Endothelial cell of umbilical vein (primary cell): ENCODE data around the gene MYCBP. TPM values are rescaled to one million over a fixed set of nuclear protein-coding genes. Genes with fewer than 3 reads are reported as not detected.

Source experiments
- BruUV-seq: library from RNA; stranded (reverse); fragments of 400-500 nt; replicated peaks from 2 replicates; lab custom pipeline; 2021; lab: Mats Ljungman, UMichigan
- CTCF ChIA-PET: fragments of 300-600, 350-600 bp; sonication (Branson Sonifier 250); formaldehyde crosslinking; loops from one replicate; lab custom pipeline; 2021; ENCODE audit warnings: antibody characterized with exemption, inconsistent platforms; lab: Charles Lee
- POLR2A ChIA-PET: fragments of 300-600, 350-600 bp; sonication (Branson Sonifier 250); formaldehyde crosslinking; loops from one replicate; lab custom pipeline; 2021; ENCODE audit warnings: antibody characterized with exemption, inconsistent platforms; lab: Charles Lee
- DNase-seq: peaks from one replicate; pipeline ENCODE4 v3.0.0-alpha.2; 2011; ENCODE audit warnings: low read depth, low spot score
- FAIRE-seq: peaks from 2 replicates; lab custom pipeline; 2011; peaks lifted over from hg19 to GRCh38; lab: Jason Lieb, UNC
- H2AFZ ChIP-seq: 2 replicates; pipeline ENCODE4 v1.6.0; 2012; ENCODE audit warnings: low read depth, low read length, control low read depth, inconsistent platforms
- H3K27ac ChIP-seq: 2 replicates; pipeline ENCODE4 v1.5.1; 2011; ENCODE audit warnings: low read depth, mild to moderate bottlenecking, control low read depth, low read length, moderate library complexity; ENCODE audit not compliant: insufficient read depth
- H3K27me3 ChIP-seq, 2 experiments: 2 replicates each; pipeline versions ENCODE4 v1.6.0 to v1.6.1; 2011; ENCODE audit warnings: low read length in 2 of 2, mixed read lengths in 1 of 2; ENCODE audit not compliant: control insufficient read depth in 2 of 2, insufficient read depth in 2 of 2
- H3K36me3 ChIP-seq, 2 experiments: 2 replicates in 1 of 2; 3 replicates in 1 of 2; pipeline ENCODE4 v1.5.1; 2011; ENCODE audit warnings: low read length in 2 of 2, mild to moderate bottlenecking in 1 of 2, moderate library complexity in 1 of 2; ENCODE audit not compliant: control insufficient read depth in 2 of 2, insufficient read depth in 2 of 2; ENCODE audit errors: extremely low read depth in 1 of 2
- H3K4me1 ChIP-seq: 3 replicates; pipeline ENCODE4 v1.5.1; 2011; ENCODE audit warnings: mild to moderate bottlenecking, low read length; ENCODE audit not compliant: control insufficient read depth, insufficient read depth; ENCODE audit errors: extremely low read depth
- H3K4me2 ChIP-seq: 2 replicates; pipeline ENCODE4 v1.6.1; 2011; ENCODE audit warnings: low read length, control low read depth, mixed read lengths; ENCODE audit not compliant: insufficient read depth
- H3K4me3 ChIP-seq, 3 experiments: fragments of 200-600 bp in 1 of 3; sonication (generic), shearing (Covaris generic) in 1 of 3; replicated peaks in 1 of 3; 2 replicates each; pipeline ENCODE4 v1.5.1; 2011 to 2016; ENCODE audit warnings: control low read depth in 3 of 3, low read length in 3 of 3, mild to moderate bottlenecking in 2 of 3, inconsistent platforms in 1 of 3, low read depth in 1 of 3, moderate library complexity in 1 of 3; ENCODE audit not compliant: insufficient read depth in 1 of 3
- H3K79me2 ChIP-seq: 2 replicates; pipeline ENCODE4 v1.6.0; 2012; ENCODE audit warnings: low read length, inconsistent platforms; ENCODE audit not compliant: control insufficient read depth, insufficient read depth
- H3K9ac ChIP-seq: replicated peaks from 2 replicates; pipeline ENCODE3; 2011; ENCODE audit warnings: low read length, control low read depth; ENCODE audit not compliant: insufficient read depth; ENCODE audit errors: extremely low read depth
- H3K9me1 ChIP-seq: replicated peaks from 3 replicates; pipeline ENCODE4 v1.6.0; 2011; ENCODE audit warnings: mild to moderate bottlenecking, low read length; ENCODE audit not compliant: control insufficient read depth, insufficient read depth; ENCODE audit errors: extremely low read depth
- H3K9me3 ChIP-seq: replicated peaks from 2 replicates; pipeline ENCODE4 v1.5.1; 2012; ENCODE audit warnings: low read length, inconsistent platforms; ENCODE audit not compliant: control insufficient read depth, insufficient read depth
- H4K20me1 ChIP-seq: replicated peaks from 2 replicates; pipeline ENCODE3; 2011; ENCODE audit warnings: mild to moderate bottlenecking, low read length; ENCODE audit not compliant: control insufficient read depth, insufficient read depth; ENCODE audit errors: extremely low read depth
- CTCF ChIP-seq, 2 donors: IDR thresholded peaks; 1 replicate in 1 of 2; 2 replicates in 1 of 2; pipeline ENCODE4 v1.5.1; 2011; ENCODE audit warnings: low read length in 2 of 2, mild to moderate bottlenecking in 2 of 2, moderate library complexity in 2 of 2, control low read depth in 1 of 2, inconsistent platforms in 1 of 2, low read depth in 1 of 2; ENCODE audit not compliant: insufficient read depth in 1 of 2; ENCODE audit errors: extremely low read depth in 1 of 2
- EZH2 ChIP-seq: IDR thresholded peaks from 2 replicates; pipeline ENCODE4 v1.6.1; 2012; ENCODE audit warnings: borderline replicate concordance, low read depth, mild to moderate bottlenecking, moderate library complexity, low read length, inconsistent platforms; ENCODE audit not compliant: severe bottlenecking
- FOS ChIP-seq: IDR thresholded peaks from 2 replicates; pipeline ENCODE4 v1.6.1; 2011; ENCODE audit warnings: mild to moderate bottlenecking, low read length, moderate library complexity, borderline replicate concordance; ENCODE audit not compliant: insufficient read depth
- GATA2 ChIP-seq: IDR thresholded peaks from 2 replicates; pipeline ENCODE4 v1.7.0; 2011; ENCODE audit warnings: low read depth, mild to moderate bottlenecking, moderate library complexity, mixed read lengths, low read length; ENCODE audit not compliant: insufficient read length, insufficient read depth
- JUN ChIP-seq: IDR thresholded peaks from 2 replicates; pipeline ENCODE4 v1.6.1; 2011; ENCODE audit warnings: borderline replicate concordance, low read depth; ENCODE audit not compliant: insufficient read length, insufficient read depth
- MAX ChIP-seq: IDR thresholded peaks from 2 replicates; pipeline ENCODE4 v1.6.1; 2011; ENCODE audit not compliant: insufficient read depth, insufficient read length
- MYC ChIP-seq: IDR thresholded peaks from one replicate; pipeline ENCODE4 v1.6.1; 2011; ENCODE audit warnings: mild to moderate bottlenecking, low read depth, low read length
- POLR2A ChIP-seq: IDR thresholded peaks from 2 replicates; pipeline ENCODE4 v1.6.1; 2012; ENCODE audit warnings: low read depth, mild to moderate bottlenecking, control low read depth, low read length
- POLR2AphosphoS5 ChIP-seq: IDR thresholded peaks from 2 replicates; pipeline ENCODE4 v1.6.1; 2012; ENCODE audit warnings: low read depth, mild to moderate bottlenecking, control low read depth, low read length, moderate library complexity; ENCODE audit not compliant: insufficient read depth
- dilution Hi-C: fragments of 300-500 bp; cut with MboI; formaldehyde crosslinking; loops from one replicate; pipeline ENCODE4 v1.15.0; 2019; ENCODE audit warnings: low sequenced_read_pairs; ENCODE audit not compliant: extremely low pct_ligation_motif_present
- intact Hi-C: fragments of 100-400 bp; cut with micrococcal nuclease; formaldehyde crosslinking; loops from one replicate; pipeline ENCODE4 v1.10.0; 2022
- polyA plus RNA-seq, 4 experiments: library from polyadenylated mRNA; depleted of rRNA in 3 of 4; stranded (reverse) in 3 of 4; unstranded in 1 of 4; fragments of >200 nt; gene quantifications; 2 replicates each; pipeline versions ENCODE4 v1.2.1 to v1.2.3, GENCODE V29; 2011 to 2012; ENCODE audit warnings: missing spikeins in 1 of 4
- total RNA-seq: library from RNA; stranded (reverse); gene quantifications from 2 replicates; pipeline ENCODE4 v1.2.3, GENCODE V29; 2021

MYCBP gene
- total and polyA plus RNA-seq, 2 donors (not counting 3 experiments of a cell fraction or from before 2014, with no cell fraction given) = 9.5 to 23.1 TPM

GRCh38 chr1:38832370-38832734 is 40.8 kb downstream of the MYCBP start:
- Histone ChIP-seq H3K4me2 (no peak overlapping the region), H3K79me2 (no peaks in the 10 kb centered on the region), H4K20me1 (no peaks in the 10 kb centered on the region), H3K4me1 (no peaks in the 10 kb centered on the region), H3K27me3 (peaks cover 26 to 31% of the 10 kb centered on the region in 2 experiments), H3K27ac (no peak overlapping the region), H3K4me3 (no peak overlapping the region), H3K9me3 (no peaks in the 10 kb centered on the region), H3K9me1 (no peaks in the 10 kb centered on the region), H2AFZ (no peak overlapping the region), H3K9ac (no peak overlapping the region), H3K36me3 (no peaks in the 10 kb centered on the region)
- dilution Hi-C loops = no loop called here
- BruUV-seq = no TSS peak
- intact Hi-C loops = loop anchor here (10.0 kb wide), 1 partner anchor 718 kb away; no protein-coding TSS in a partner anchor
- ChIA-PET POLR2A (interaction anchor here (0.6 kb wide), 1 partner anchor 23 kb away, joined by 3 read pairs; no protein-coding TSS in a partner anchor), CTCF (interaction anchor here (0.8 to 1.6 kb wide), 3 partner anchors 13 to 808 kb away, joined by 3 to 6 read pairs (median 6); no protein-coding TSS in a partner anchor)
- no peak for TF ChIP-seq MAX
- no peak for FAIRE-seq
- no peak for DNase-seq

GRCh38 chr1:38831731-38832369 is 41.3 kb downstream of the MYCBP start:
- Histone ChIP-seq H2AFZ (no peak overlapping the region), H4K20me1 (no peaks in the 10 kb centered on the region), H3K4me3 (no peak overlapping the region), H3K9me3 (no peaks in the 10 kb centered on the region), H3K4me1 (no peaks in the 10 kb centered on the region), H3K9me1 (no peaks in the 10 kb centered on the region), H3K79me2 (no peaks in the 10 kb centered on the region), H3K9ac (no peak overlapping the region), H3K4me2 (no peak overlapping the region), H3K27ac (no peak overlapping the region), H3K27me3 (peaks cover 28 to 32% of the 10 kb centered on the region in 2 experiments), H3K36me3 (no peaks in the 10 kb centered on the region)
- FAIRE-seq (no peak), DNase-seq (no peak)
- ChIA-PET CTCF (interaction anchor here (0.8 to 1.6 kb wide), 4 partner anchors 13 to 807 kb away, joined by 3 to 6 read pairs (median 4); no protein-coding TSS in a partner anchor), POLR2A (interaction anchor here (0.6 kb wide), 1 partner anchor 23 kb away, joined by 3 read pairs; no protein-coding TSS in a partner anchor)
- intact Hi-C loops = loop anchor here (10.0 kb wide), 1 partner anchor 717 kb away; no protein-coding TSS in a partner anchor
- dilution Hi-C loops = no loop called here
- BruUV-seq = no TSS peak
- no peak for TF ChIP-seq FOS
- TF ChIP-seq POLR2AphosphoS5 = no peak
- TF ChIP-seq MAX = no peak
- no peak for TF ChIP-seq CTCF (IDR thresholded peaks at IDR 0.05; ENCODE audit: extremely low read depth in 1 of 2, insufficient read depth in 1 of 2, low read depth in 1 of 2, low read length in 2 of 2)
- TF ChIP-seq JUN = no peak
- no peak for TF ChIP-seq EZH2
- TF ChIP-seq POLR2A = no peak
- no peak for TF ChIP-seq GATA2
- TF ChIP-seq MYC = no peak
